Suprapubic skin (tissue), 3 donors: ENCODE results near the gene MRPL53.
"Not testable (repeated sequence)": the region's sequence is repeated elsewhere in the genome, so short reads cannot be mapped to it uniquely, and the experiment has no call there.

ENCODE experiments used
- POLR2AphosphoS5 ChIP-seq, 3 donors: sonication (generic); formaldehyde crosslinking; IDR thresholded peaks; one replicate each; pipeline ENCODE4 v1.6.1; 2017; ENCODE audit warnings: antibody characterized with exemption in 3 of 3
- TF ChIP-seq, protein P1 (sequence below), 2 donors: fragments of 200-600 bp in 1 of 2; fragments of 450-650 bp in 1 of 2; sonication (generic) in 1 of 2; IDR thresholded peaks; one replicate each; pipeline ENCODE4 v1.5.1; 2016 to 2019; ENCODE audit warnings: antibody characterized with exemption in 2 of 2, mild to moderate bottlenecking in 1 of 2, moderate library complexity in 1 of 2

DNA sequence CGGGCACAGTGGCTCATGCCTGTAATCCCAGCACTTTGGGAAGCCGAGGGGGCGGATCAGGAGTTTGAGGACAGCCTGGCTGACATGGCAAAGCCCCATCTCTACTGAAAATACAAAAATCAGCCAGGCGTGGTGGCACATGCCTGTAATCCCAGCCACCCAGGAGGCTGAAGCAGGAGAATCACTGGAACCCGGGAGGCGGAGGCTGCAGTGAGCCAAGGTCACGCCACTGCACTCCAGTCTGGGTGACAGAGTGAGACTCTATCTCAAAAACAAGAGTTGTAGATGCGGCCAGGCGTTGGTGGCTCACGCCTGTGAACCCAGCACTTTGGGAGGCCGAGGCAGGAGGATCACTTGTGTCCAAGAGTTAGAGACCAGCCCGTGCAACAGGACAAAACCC is 1.7 kb downstream of the MRPL53 start:
- TF ChIP-seq, protein P1, sequence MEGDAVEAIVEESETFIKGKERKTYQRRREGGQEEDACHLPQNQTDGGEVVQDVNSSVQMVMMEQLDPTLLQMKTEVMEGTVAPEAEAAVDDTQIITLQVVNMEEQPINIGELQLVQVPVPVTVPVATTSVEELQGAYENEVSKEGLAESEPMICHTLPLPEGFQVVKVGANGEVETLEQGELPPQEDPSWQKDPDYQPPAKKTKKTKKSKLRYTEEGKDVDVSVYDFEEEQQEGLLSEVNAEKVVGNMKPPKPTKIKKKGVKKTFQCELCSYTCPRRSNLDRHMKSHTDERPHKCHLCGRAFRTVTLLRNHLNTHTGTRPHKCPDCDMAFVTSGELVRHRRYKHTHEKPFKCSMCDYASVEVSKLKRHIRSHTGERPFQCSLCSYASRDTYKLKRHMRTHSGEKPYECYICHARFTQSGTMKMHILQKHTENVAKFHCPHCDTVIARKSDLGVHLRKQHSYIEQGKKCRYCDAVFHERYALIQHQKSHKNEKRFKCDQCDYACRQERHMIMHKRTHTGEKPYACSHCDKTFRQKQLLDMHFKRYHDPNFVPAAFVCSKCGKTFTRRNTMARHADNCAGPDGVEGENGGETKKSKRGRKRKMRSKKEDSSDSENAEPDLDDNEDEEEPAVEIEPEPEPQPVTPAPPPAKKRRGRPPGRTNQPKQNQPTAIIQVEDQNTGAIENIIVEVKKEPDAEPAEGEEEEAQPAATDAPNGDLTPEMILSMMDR (IDR thresholded peaks at IDR 0.05), result not testable (repeated sequence)
- not testable (repeated sequence) for TF ChIP-seq POLR2AphosphoS5 (IDR thresholded peaks at IDR 0.05)
